Adipocyte (in vitro differentiated cells): ENCODE measurements around the gene PKMYT1.
"Not testable (repeated sequence)": the region's sequence is repeated elsewhere in the genome, so short reads cannot be mapped to it uniquely, and the experiment has no call there.

ENCODE experiments used
- DNase-seq: peaks from one replicate; pipeline ENCODE4 v3.0.0-alpha.2; 2015; ENCODE audit warnings: low read depth
- H3K27me3 ChIP-seq: replicated peaks from 2 replicates; pipeline ENCODE4 v1.7.0; 2013; ENCODE audit warnings: mild to moderate bottlenecking, low read length, moderate library complexity; ENCODE audit not compliant: control insufficient read depth, insufficient read depth
- H3K36me3 ChIP-seq: 2 replicates; pipeline ENCODE4 v1.7.0; 2013; ENCODE audit warnings: low read length, mild to moderate bottlenecking, moderate library complexity; ENCODE audit not compliant: control insufficient read depth, insufficient read depth, severe bottlenecking
- H3K4me1 ChIP-seq: 2 replicates; pipeline ENCODE4 v1.7.0; 2013; ENCODE audit warnings: mild to moderate bottlenecking, low read length, moderate library complexity; ENCODE audit not compliant: control insufficient read depth, insufficient read depth
- H3K4me3 ChIP-seq: 2 replicates; pipeline ENCODE4 v1.7.0; 2013; ENCODE audit warnings: mild to moderate bottlenecking, low read length, moderate library complexity
- H3K9ac ChIP-seq: 2 replicates; pipeline ENCODE4 v1.7.0; 2013; ENCODE audit warnings: mild to moderate bottlenecking, low read length, moderate library complexity
- H3K9me3 ChIP-seq: 2 replicates; pipeline ENCODE4 v1.7.0; 2013; ENCODE audit warnings: mild to moderate bottlenecking, low read length, moderate library complexity; ENCODE audit not compliant: control insufficient read depth

PKMYT1 gene

DNA sequence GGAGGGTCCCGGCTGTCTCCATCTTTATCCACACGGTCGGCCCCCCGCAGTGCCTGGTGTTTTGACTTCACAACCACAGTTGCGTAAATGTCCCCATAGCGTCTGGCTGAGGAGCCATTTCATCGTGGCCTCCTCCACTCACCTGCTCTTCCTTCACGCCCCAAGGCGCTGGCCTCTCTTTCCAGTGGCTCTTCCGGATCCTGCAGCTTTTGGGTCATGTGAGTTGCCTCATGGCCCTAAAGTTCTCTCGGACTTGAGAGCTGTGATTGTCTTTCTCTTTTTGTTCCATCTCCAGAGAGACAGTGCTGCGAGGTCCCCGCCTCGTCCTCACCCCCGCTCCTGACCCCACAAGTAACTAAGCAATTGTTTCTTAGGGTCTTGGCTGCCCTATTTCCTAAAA lies 45.8 kb downstream of the PKMYT1 start:
- DNase-seq: no peak
- Histone ChIP-seq H3K36me3 (peaks cover 70% of the 10 kb centered on the region), H3K27me3 (no peaks in the 10 kb centered on the region), H3K4me1 (no peaks in the 10 kb centered on the region), H3K9me3 (no peaks in the 10 kb centered on the region), H3K4me3 (no peak overlapping the region), H3K9ac (no peak overlapping the region)

DNA sequence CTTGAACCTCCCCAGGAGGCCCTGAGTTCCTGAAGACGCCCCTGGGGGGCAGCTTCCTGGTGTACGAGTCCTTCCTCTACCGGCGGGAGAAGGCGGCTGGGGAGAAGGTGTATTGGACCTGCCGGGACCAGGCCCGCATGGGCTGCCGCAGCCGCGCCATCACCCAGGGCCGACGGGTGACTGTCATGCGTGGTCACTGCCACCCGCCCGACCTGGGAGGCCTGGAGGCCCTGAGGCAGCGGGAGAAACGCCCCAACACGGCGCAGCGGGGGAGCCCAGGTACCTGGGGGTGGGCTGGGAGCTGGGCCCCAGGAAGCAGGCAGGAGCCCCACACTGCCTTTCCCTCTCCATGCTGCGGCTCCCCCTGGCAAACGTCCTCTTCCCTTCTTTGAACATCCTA lies 46.5 kb downstream of the PKMYT1 start:
- no peak overlapping the region for H3K9ac ChIP-seq
- no peaks in the 10 kb centered on the region for H3K4me1 ChIP-seq
- DNase-seq: no peak
- no peaks in the 10 kb centered on the region for H3K9me3 ChIP-seq
- peaks cover 66% of the 10 kb centered on the region for H3K36me3 ChIP-seq
- H3K27me3 ChIP-seq: no peaks in the 10 kb centered on the region
- no peak overlapping the region for H3K4me3 ChIP-seq

- no peaks in the 10 kb centered on the region for H3K27me3 ChIP-seq
- no peak overlapping the region for H3K9ac ChIP-seq
- H3K4me1 ChIP-seq: no peaks in the 10 kb centered on the region
- no peak overlapping the region for H3K4me3 ChIP-seq
- peaks cover 63% of the 10 kb centered on the region for H3K36me3 ChIP-seq
- H3K9me3 ChIP-seq: no peaks in the 10 kb centered on the region
- DNase-seq: no peak
Observed at GRCh38 chr16:2933136-2933535, 47.1 kb downstream of the PKMYT1 start.

- not testable (repeated sequence) for H3K9me3 ChIP-seq, H3K27me3 ChIP-seq, H3K9ac ChIP-seq, H3K4me3 ChIP-seq, H3K4me1 ChIP-seq, DNase-seq
- peaks cover 46% of the 10 kb centered on the region for H3K36me3 ChIP-seq
Observed at GRCh38 chr16:2931231-2931914, 48.9 kb downstream of the PKMYT1 start.

- no peak overlapping the region for H3K9ac ChIP-seq
- no peak for DNase-seq
- H3K4me3 ChIP-seq: no peak overlapping the region
- H3K36me3 ChIP-seq: peaks cover 40% of the 10 kb centered on the region
- H3K9me3 ChIP-seq: no peaks in the 10 kb centered on the region
- peaks cover 7% of the 10 kb centered on the region for H3K4me1 ChIP-seq
- no peaks in the 10 kb centered on the region for H3K27me3 ChIP-seq
Observed at GRCh38 chr16:2930236-2930635, 50.0 kb downstream of the PKMYT1 start.

DNA sequence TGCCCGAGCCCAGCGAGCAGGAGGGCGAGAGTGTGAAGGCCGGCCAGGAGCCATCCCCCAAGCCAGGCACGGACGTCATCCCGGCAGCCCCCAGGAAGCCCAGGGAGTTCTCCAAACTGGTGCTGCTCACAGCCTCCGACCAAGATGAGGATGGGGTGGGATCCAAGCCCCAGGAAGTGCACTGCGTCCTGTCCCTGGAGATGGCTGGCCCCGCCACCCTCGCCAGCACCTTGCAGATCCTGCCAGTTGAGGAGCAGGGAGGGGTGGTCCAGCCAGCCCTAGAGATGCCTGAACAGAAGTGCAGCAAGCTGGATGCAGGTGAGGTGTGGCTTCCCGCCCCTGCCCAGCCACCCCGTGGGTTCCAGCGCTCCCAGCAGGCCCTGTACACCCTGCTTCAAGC lies 50.6 kb downstream of the PKMYT1 start:
- no peaks in the 10 kb centered on the region for H3K27me3 ChIP-seq
- no peak for DNase-seq
- H3K4me1 ChIP-seq: peaks cover 7% of the 10 kb centered on the region
- no peak overlapping the region for H3K4me3 ChIP-seq
- no peak overlapping the region for H3K9ac ChIP-seq
- no peaks in the 10 kb centered on the region for H3K9me3 ChIP-seq
- peaks cover 38% of the 10 kb centered on the region for H3K36me3 ChIP-seq

DNA sequence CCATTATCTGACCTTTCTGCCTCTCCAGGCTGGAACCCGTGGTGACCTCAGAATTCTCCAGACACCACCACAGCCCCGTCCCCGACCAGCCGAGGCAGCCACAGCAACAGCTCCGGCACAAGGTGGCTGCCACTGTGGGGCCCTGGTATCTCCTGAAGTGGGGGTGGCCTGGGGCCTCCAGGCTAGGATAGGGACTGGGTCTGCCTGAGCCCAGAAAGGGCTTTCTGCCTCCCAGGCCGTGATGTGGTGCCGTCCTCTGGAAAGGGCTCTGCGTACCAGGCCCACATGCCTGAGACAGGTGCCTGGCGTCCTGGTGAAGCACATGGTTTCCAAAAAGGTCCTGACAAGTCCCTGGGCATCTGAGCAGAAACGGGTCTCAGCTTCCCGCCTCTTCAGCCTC lies 51.5 kb downstream of the PKMYT1 start:
- no peaks in the 10 kb centered on the region for H3K27me3 ChIP-seq
- no peaks in the 10 kb centered on the region for H3K9me3 ChIP-seq
- H3K4me1 ChIP-seq: peaks cover 7% of the 10 kb centered on the region
- peaks cover 30% of the 10 kb centered on the region for H3K36me3 ChIP-seq
- DNase-seq: no peak
- H3K9ac ChIP-seq: no peak overlapping the region
- no peak overlapping the region for H3K4me3 ChIP-seq

- H3K4me3 ChIP-seq, H3K9me3 ChIP-seq, H3K4me1 ChIP-seq, H3K9ac ChIP-seq, H3K27me3 ChIP-seq, DNase-seq: not testable (repeated sequence)
- H3K36me3 ChIP-seq: peaks cover 27% of the 10 kb centered on the region
Observed at GRCh38 chr16:2928151-2928550, 52.1 kb downstream of the PKMYT1 start.

DNA sequence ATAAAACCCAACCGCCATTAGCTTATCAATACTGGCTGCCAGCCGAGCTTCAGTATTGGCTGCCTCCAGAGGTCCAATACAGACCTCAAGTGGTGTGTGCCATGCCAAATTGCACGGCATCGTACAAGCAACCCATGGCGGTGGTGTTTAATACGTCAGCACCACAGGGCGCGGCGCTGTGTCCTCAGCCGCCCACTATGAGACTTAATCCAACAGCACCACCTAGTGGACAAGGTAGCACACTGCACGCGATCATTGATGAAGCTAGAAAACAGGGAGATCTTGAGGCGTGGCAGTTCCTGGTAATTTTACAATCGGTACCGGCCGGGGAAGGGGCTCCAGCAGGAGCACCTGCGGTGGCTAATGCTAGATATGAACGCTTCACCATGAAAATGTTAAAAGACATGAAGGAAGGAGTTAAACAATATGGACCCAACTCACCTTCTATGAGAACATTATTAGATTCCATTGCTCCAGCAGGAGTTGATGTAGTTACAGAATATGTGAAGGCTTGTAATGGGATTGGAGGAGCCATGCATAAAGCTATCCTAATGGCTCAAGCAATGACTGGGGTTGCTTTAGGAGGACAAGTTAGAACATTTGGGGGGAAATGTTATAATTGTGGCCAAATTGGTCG lies 53.1 kb downstream of the PKMYT1 start:
- Histone ChIP-seq H3K9me3 (no peaks in the 10 kb centered on the region), H3K27me3 (no peaks in the 10 kb centered on the region), H3K36me3 (peaks cover 24% of the 10 kb centered on the region), H3K9ac (peak overlapping the region; percentile 4), H3K4me3 (peak overlapping the region; percentile 55), H3K4me1 (peaks cover 7% of the 10 kb centered on the region)
- DNase-seq: peak; percentile 98

DNA sequence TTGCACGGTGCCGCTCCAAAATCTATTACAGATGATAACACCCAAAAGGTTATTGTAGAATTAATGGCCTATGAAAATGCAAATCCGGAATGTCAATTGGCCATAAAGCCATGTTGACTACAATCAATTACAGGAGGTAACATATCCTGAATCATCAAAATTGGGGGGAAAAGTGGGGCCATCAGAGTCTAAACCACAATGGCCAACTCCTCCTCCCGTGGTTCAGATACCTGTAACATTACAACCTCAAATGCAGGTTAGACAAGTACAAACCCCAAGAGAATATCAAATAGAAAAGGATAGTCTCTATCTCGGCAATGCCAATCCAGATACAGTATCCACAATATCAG lies 53.6 kb downstream of the PKMYT1 start:
- Histone ChIP-seq H3K9ac (peak overlapping the region; percentile 4), H3K9me3 (no peaks in the 10 kb centered on the region), H3K27me3 (no peaks in the 10 kb centered on the region), H3K4me1 (peaks cover 7% of the 10 kb centered on the region), H3K4me3 (peak overlapping the region; percentile 55), H3K36me3 (peaks cover 28% of the 10 kb centered on the region)
- no peak for DNase-seq

DNA sequence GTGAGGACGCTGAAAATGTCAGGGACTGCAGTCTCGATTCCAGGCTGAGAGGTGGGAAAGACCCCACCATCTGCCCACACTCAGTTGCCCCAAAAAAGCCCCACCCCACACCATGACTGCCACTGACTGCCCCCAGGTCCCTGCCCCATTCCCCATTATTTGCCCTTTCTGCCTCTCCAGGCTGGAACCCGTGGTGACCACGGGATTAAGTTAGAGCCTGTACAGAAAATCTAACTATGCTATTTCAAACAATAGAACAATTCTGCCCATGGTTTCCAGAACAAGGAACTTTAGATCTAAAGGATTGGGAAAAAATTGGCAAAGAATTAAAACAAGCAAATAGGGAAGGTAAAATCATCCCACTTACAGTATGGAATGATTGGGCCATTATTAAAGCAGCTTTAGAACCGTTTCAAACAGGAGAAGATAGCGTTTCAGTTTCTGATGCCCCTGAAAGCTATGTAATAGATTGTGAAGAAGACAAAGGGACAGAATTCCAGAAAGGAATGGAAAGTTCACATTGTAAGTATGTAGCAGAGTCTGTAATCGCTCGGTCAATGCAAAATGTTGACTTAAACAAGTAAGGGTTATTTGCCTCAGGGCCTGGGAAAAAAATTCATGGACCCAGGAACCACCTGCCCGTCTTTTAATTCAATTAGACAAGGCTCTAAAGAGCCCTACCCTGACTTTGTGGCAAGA lies 54.1 kb downstream of the PKMYT1 start:
- no peak overlapping the region for H3K9ac ChIP-seq
- DNase-seq: no peak
- H3K4me3 ChIP-seq: no peak overlapping the region
- H3K27me3 ChIP-seq: no peaks in the 10 kb centered on the region
- peaks cover 7% of the 10 kb centered on the region for H3K4me1 ChIP-seq
- peaks cover 24% of the 10 kb centered on the region for H3K36me3 ChIP-seq
- no peaks in the 10 kb centered on the region for H3K9me3 ChIP-seq
